H1 (cell line): ENCODE data around the gene SUGP2. TPM values are rescaled to one million over a fixed set of nuclear protein-coding genes. Genes with fewer than 3 reads are reported as not detected.

Experiments used
- CTCF ChIA-PET: fragments of 300-600 bp; sonication (Branson Sonifier 250); formaldehyde crosslinking; loops from one replicate; lab custom pipeline; 2021; ENCODE audit not compliant: partially characterized antibody; lab: Charles Lee
- POLR2A ChIA-PET: fragments of 300-600 bp; sonication (Branson Sonifier 250); formaldehyde crosslinking; loops from one replicate; lab custom pipeline; 2021; ENCODE audit warnings: inconsistent platforms; ENCODE audit not compliant: partially characterized antibody; lab: Charles Lee
- DNase-seq, 2 experiments: peaks; one replicate each; pipeline versions ENCODE4 v3.0.0 to v3.0.0-alpha.2; 2010 to 2022; ENCODE audit warnings: low spot score in 2 of 2, low read depth in 1 of 2, mixed read lengths in 1 of 2
- FAIRE-seq: peaks from 2 replicates; lab custom pipeline; 2011; peaks lifted over from hg19 to GRCh38; lab: Jason Lieb, UNC
- H2AFZ ChIP-seq: 2 replicates; pipeline ENCODE4 v1.8.1; 2012; ENCODE audit warnings: low read length, inconsistent platforms
- H2AK5ac ChIP-seq: 2 replicates; pipeline ENCODE4 v1.6.1; 2013; ENCODE audit warnings: low read depth, low read length
- H2BK120ac ChIP-seq: replicated peaks from 2 replicates; pipeline ENCODE3; 2013; ENCODE audit warnings: low read depth, low read length, inconsistent platforms
- H2BK12ac ChIP-seq: 2 replicates; pipeline ENCODE4 v1.6.1; 2013; ENCODE audit warnings: low read depth, low read length
- H2BK15ac ChIP-seq: 2 replicates; pipeline ENCODE4 v1.6.1; 2013; ENCODE audit warnings: low read length
- H2BK20ac ChIP-seq: 2 replicates; pipeline ENCODE4 v1.6.1; 2013; ENCODE audit warnings: low read length
- H2BK5ac ChIP-seq: 2 replicates; pipeline ENCODE4 v1.6.1; 2013; ENCODE audit warnings: low read depth, low read length
- H3K14ac ChIP-seq: 2 replicates; pipeline ENCODE4 v1.6.1; 2013; ENCODE audit warnings: inconsistent platforms; ENCODE audit not compliant: insufficient read length
- H3K18ac ChIP-seq: 2 replicates; pipeline ENCODE4 v1.6.1; 2013; ENCODE audit warnings: low read length; ENCODE audit errors: extremely low read depth
- H3K23ac ChIP-seq: 2 replicates; pipeline ENCODE4 v1.6.1; 2013; ENCODE audit warnings: inconsistent platforms; ENCODE audit not compliant: insufficient read length
- H3K23me2 ChIP-seq: 2 replicates; pipeline ENCODE4 v1.6.1; 2013; ENCODE audit warnings: low read depth, low read length
- H3K27ac ChIP-seq: 2 replicates; pipeline ENCODE4 v1.6.1; 2011; ENCODE audit warnings: low read depth, low read length, inconsistent platforms
- H3K27me3 ChIP-seq, 4 experiments: replicated peaks in 1 of 4; 1 replicate in 1 of 4; 2 replicates in 3 of 4; pipeline versions ENCODE4 v1.6.1 to v1.8.1; 2011 to 2013; ENCODE audit warnings: low read length in 3 of 4, mild to moderate bottlenecking in 3 of 4, inconsistent platforms in 2 of 4, mixed read lengths in 2 of 4, moderate library complexity in 1 of 4; ENCODE audit not compliant: control insufficient read depth in 3 of 4, insufficient read depth in 3 of 4; ENCODE audit errors: extremely low read depth in 1 of 4
- H3K36me3 ChIP-seq, 4 experiments: 2 replicates each; pipeline versions ENCODE4 v1.6.1 to v1.8.1; 2011 to 2013; ENCODE audit warnings: mild to moderate bottlenecking in 4 of 4, low read length in 3 of 4, moderate library complexity in 2 of 4, control low read depth in 1 of 4, inconsistent platforms in 1 of 4; ENCODE audit not compliant: insufficient read depth in 4 of 4, control insufficient read depth in 2 of 4
- H3K4ac ChIP-seq: replicated peaks from 2 replicates; pipeline ENCODE3; 2013; ENCODE audit warnings: low read length, low read depth, mixed read lengths, inconsistent platforms; ENCODE audit not compliant: insufficient read length
- H3K4me1 ChIP-seq, 4 experiments: replicated peaks in 1 of 4; 1 replicate in 1 of 4; 2 replicates in 3 of 4; pipeline versions ENCODE4 v1.6.1 to v1.8.1; 2011 to 2013; ENCODE audit warnings: low read length in 3 of 4, inconsistent platforms in 2 of 4, mixed read lengths in 1 of 4; ENCODE audit not compliant: insufficient read depth in 4 of 4, control insufficient read depth in 3 of 4
- H3K4me2 ChIP-seq, 2 experiments: 2 replicates each; pipeline versions ENCODE4 v1.6.1 to v1.8.1; 2011 to 2013; ENCODE audit warnings: low read depth in 2 of 2, low read length in 2 of 2, control low read depth in 1 of 2, inconsistent platforms in 1 of 2, mild to moderate bottlenecking in 1 of 2; ENCODE audit not compliant: insufficient read depth in 1 of 2
- H3K4me3 ChIP-seq, 4 experiments: fragments of 200-600, 300-600 bp in 1 of 4; sonication (generic), shearing (Covaris generic), sonication (Bioruptor Twin) in 1 of 4; 2 replicates each; pipeline versions ENCODE4 v1.5.1 to v1.8.1; 2011 to 2016; ENCODE audit warnings: low read length in 4 of 4, low read depth in 3 of 4, control low read depth in 2 of 4, inconsistent platforms in 2 of 4, mild to moderate bottlenecking in 2 of 4, mixed read lengths in 1 of 4, moderate library complexity in 1 of 4; ENCODE audit not compliant: insufficient read depth in 2 of 4; ENCODE audit errors: extremely low read depth in 1 of 4
- H3K56ac ChIP-seq: replicated peaks from 2 replicates; pipeline ENCODE3; 2013; ENCODE audit warnings: low read depth, mild to moderate bottlenecking, mixed read lengths, low read length, inconsistent platforms; ENCODE audit not compliant: insufficient read length
- H3K79me1 ChIP-seq: 2 replicates; pipeline ENCODE4 v1.6.1; 2013; ENCODE audit warnings: low read depth, low read length, control low read depth
- H3K79me2 ChIP-seq, 2 experiments: 2 replicates each; pipeline versions ENCODE4 v1.6.1 to v1.8.1; 2012 to 2013; ENCODE audit warnings: low read length in 2 of 2, mild to moderate bottlenecking in 2 of 2, inconsistent platforms in 1 of 2; ENCODE audit not compliant: insufficient read depth in 2 of 2, control insufficient read depth in 1 of 2
- H3K9ac ChIP-seq, 4 experiments: replicated peaks in 1 of 4; 1 replicate in 1 of 4; 2 replicates in 3 of 4; pipeline versions ENCODE4 v1.6.1 to v1.8.1; 2011 to 2013; ENCODE audit warnings: low read depth in 3 of 4, low read length in 3 of 4, control low read depth in 2 of 4, mild to moderate bottlenecking in 2 of 4, moderate library complexity in 2 of 4, inconsistent platforms in 1 of 4; ENCODE audit errors: extremely low read depth in 1 of 4
- H3K9me3 ChIP-seq, 2 experiments: 2 replicates each; pipeline versions ENCODE4 v1.6.1 to v1.8.1; 2012 to 2013; ENCODE audit warnings: mild to moderate bottlenecking in 2 of 2, moderate library complexity in 2 of 2, control low read depth in 1 of 2, inconsistent platforms in 1 of 2, low read depth in 1 of 2, low read length in 1 of 2, mixed read lengths in 1 of 2; ENCODE audit not compliant: insufficient read depth in 2 of 2
- H4K20me1 ChIP-seq, 2 experiments: replicated peaks in 1 of 2; 2 replicates each; pipeline versions ENCODE3 to v1.8.1; 2011 to 2013; ENCODE audit warnings: inconsistent platforms in 2 of 2, low read length in 2 of 2, mild to moderate bottlenecking in 1 of 2; ENCODE audit not compliant: insufficient read depth in 2 of 2, control insufficient read depth in 1 of 2
- H4K5ac ChIP-seq: 2 replicates; pipeline ENCODE4 v1.6.1; 2013; ENCODE audit warnings: low read length, low read depth, mixed read lengths, inconsistent platforms; ENCODE audit not compliant: insufficient read length
- H4K8ac ChIP-seq: 2 replicates; pipeline ENCODE4 v1.8.0; 2013; ENCODE audit warnings: mild to moderate bottlenecking, moderate library complexity, low read length, inconsistent platforms; ENCODE audit not compliant: insufficient read depth; ENCODE audit errors: extremely low read depth
- H4K91ac ChIP-seq: replicated peaks from 2 replicates; pipeline ENCODE3; 2013; ENCODE audit warnings: low read length, mixed read lengths, inconsistent platforms; ENCODE audit not compliant: insufficient read length
- POLR2AphosphoS5 ChIP-seq: IDR thresholded peaks from 2 replicates; pipeline ENCODE4 v1.6.1; 2011; ENCODE audit warnings: low read depth, low read length
- POU5F1 ChIP-seq: IDR thresholded peaks from 2 replicates; pipeline ENCODE4 v1.6.1; 2011; ENCODE audit warnings: low read depth, mild to moderate bottlenecking, low read length, moderate library complexity
- WGBS, 2 experiments: shearing (Covaris generic) in 1 of 2; methylation state at CpG; one replicate each; pipeline versions ENCODE4 v1.1.6 to v1.1.7; 2013 to 2015; ENCODE audit warnings: low lambda C conversion rate in 2 of 2, mixed read lengths in 2 of 2, inconsistent platforms in 1 of 2, low coverage in 1 of 2, missing lambda C conversion rate in 1 of 2; ENCODE audit not compliant: insufficient replicate concordance in 2 of 2, insufficient coverage in 1 of 2, insufficient read length in 1 of 2; ENCODE audit errors: extremely low coverage in 1 of 2, missing lambda C conversion rate in 1 of 2; 5-methylcytosine and 5-hydroxymethylcytosine counted together
- polyA plus RNA-seq, 7 experiments: library from polyadenylated mRNA; depleted of rRNA in 3 of 7; stranded (reverse) in 5 of 7; unstranded in 2 of 7; fragments of >200 nt in 5 of 7; fragments of 200-250 nt in 2 of 7; gene quantifications; 1 replicate in 5 of 7; 2 replicates in 1 of 7; 4 replicates in 1 of 7; pipeline versions ENCODE4 v1.2.1 to v1.2.3, GENCODE V29; 2011 to 2013; ENCODE audit warnings: missing spikeins in 2 of 7, mixed read lengths in 2 of 7
- total RNA-seq: library from RNA; stranded (reverse); fragmentation: NEBNext Ultra II Directional; extraction: Animal tissue kit (Norgen Biotek cat#: 25700); gene quantifications from 2 replicates; pipeline ENCODE4 v1.2.1, GENCODE V29; 2021

SUGP2 gene
- total and polyA plus RNA-seq, 2 of the 8 experiments (the other 6 are each of a cell fraction or from before 2014, with no cell fraction given), result 57.7 to 114 TPM

DNA sequence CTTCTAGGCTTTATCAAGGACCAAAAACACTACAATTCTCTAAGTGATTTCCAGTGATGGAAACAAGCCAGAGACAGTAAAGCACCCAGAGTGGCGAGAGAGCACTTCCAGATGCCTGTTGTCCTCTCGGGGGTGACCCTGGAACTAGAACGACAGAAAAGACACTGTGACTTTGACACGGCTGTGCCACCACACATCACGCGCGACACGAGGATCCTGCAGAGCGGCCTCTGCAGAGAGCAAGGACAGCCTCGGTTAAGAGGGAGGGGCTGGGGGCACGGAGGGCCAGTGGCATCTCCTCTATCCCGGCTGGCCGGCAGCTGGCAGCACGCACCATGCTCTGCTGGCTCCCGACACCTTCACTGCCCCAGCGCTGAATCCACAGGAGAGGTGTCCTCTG lies 42.3 kb downstream of the SUGP2 start:
- DNase-seq, result no peak
- WGBS, 2 experiments, result 94% methylated on average over 16 of the region's 16 CpGs; no CpG with 5 or more reads in 1 of the 2 experiments
- Histone ChIP-seq H3K4me1 (peaks cover 0 to 8% (median 3%) of the 10 kb centered on the region in 4 experiments; a peak in 6 of 7 replicates), H3K9me3 (no peaks in the 10 kb centered on the region), H4K91ac (no peak overlapping the region), H2AFZ (no peak overlapping the region), H2BK20ac (no peak overlapping the region), H4K8ac (no peak overlapping the region), H3K14ac (no peak overlapping the region), H3K4me3 (no peak overlapping the region), H3K79me1 (0 out of 2 replicates have a peak, but pooled peaks cover 3% of the 10 kb centered on the region), H3K36me3 (peaks cover 10 to 34% (median 21%) of the 10 kb centered on the region in 4 experiments), H2BK15ac (no peak overlapping the region), H3K4me2 (no peak overlapping the region), H3K18ac (no peak overlapping the region), H3K56ac (no peak overlapping the region), H3K23me2 (0 out of 2 replicates have a peak, but pooled peaks cover 1% of the 10 kb centered on the region), H3K23ac (no peak overlapping the region), H2BK12ac (no peak overlapping the region), H2AK5ac (no peak overlapping the region), H3K79me2 (no peaks in the 10 kb centered on the region), H2BK120ac (no peak overlapping the region), H2BK5ac (no peak overlapping the region), H4K5ac (no peak overlapping the region), H4K20me1 (peaks cover 5 to 13% of the 10 kb centered on the region in 2 experiments), H3K4ac (no peak overlapping the region), H3K27ac (no peak overlapping the region)
- ChIA-PET CTCF (interaction anchor here (1.5 to 2.4 kb wide), 2 partner anchors 9 to 97 kb away, joined by 6 to 7 read pairs; no protein-coding TSS in a partner anchor), POLR2A (interaction anchor here (1.0 to 2.3 kb wide), 2 partner anchors 25 to 92 kb away, joined by 3 to 7 read pairs; no protein-coding TSS in a partner anchor)
- no peak for FAIRE-seq
- TF ChIP-seq POLR2AphosphoS5 (0 out of 2 replicates have a peak, but pooled peaks have one; percentile 12), POU5F1 (no peak)
- TF ChIP-seq, all 59 proteins: peak for 1
- no peaks in the 10 kb centered on the region for H3K27me3 ChIP-seq
- no peak overlapping the region for H3K9ac ChIP-seq
